CD4-positive, alpha-beta T cell (primary cell): Measurements from ENCODE around the gene CYP19A1. TPM values are rescaled to one million over a fixed set of nuclear protein-coding genes. Genes with fewer than 3 reads are reported as not detected.
A peak's percentile ranks its signal among the peaks of the same experiment; 100 is the strongest.

ENCODE experiments used
- ATAC-seq: fragments of 200-7000 bp; cut with Tn5 transposase; one replicate; pipeline ENCODE4 v1.10.0; 2022; ENCODE audit warnings: mild to moderate bottlenecking; ENCODE audit not compliant: poor library complexity
- CTCF ChIA-PET: fragments of 350-600 bp; sonication (Branson Sonifier 250); formaldehyde crosslinking; loops from one replicate; lab custom pipeline; 2021; ENCODE audit warnings: antibody characterized with exemption, inconsistent platforms; lab: Charles Lee
- POLR2A ChIA-PET: fragments of 350-600 bp; sonication (Branson Sonifier 250); formaldehyde crosslinking; loops from one replicate; lab custom pipeline; 2021; ENCODE audit warnings: antibody characterized with exemption, inconsistent platforms; lab: Charles Lee
- DNase-seq, 14 experiments: peaks; one replicate each; pipeline ENCODE4 v3.0.0-alpha.2; 2013 to 2020; ENCODE audit warnings: mixed read lengths in 2 of 14
- H3K27ac ChIP-seq, 2 donors: one replicate each; pipeline versions ENCODE4 v1.5.1 to v1.7.0; 2013; ENCODE audit warnings: low read length in 2 of 2, low read depth in 1 of 2, mild to moderate bottlenecking in 1 of 2
- H3K27me3 ChIP-seq, 2 experiments: 1 replicate in 1 of 2; 2 replicates in 1 of 2; pipeline versions ENCODE4 v1.6.1 to v1.7.0; 2013; ENCODE audit warnings: low read length in 2 of 2, control low read depth in 1 of 2, mild to moderate bottlenecking in 1 of 2, moderate library complexity in 1 of 2; ENCODE audit not compliant: insufficient read depth in 2 of 2, control insufficient read depth in 1 of 2
- H3K36me3 ChIP-seq: one replicate; pipeline ENCODE4 v1.6.1; 2013; ENCODE audit warnings: low read length, control low read depth; ENCODE audit not compliant: insufficient read depth
- H3K4me1 ChIP-seq: one replicate; pipeline ENCODE4 v1.6.1; 2013; ENCODE audit warnings: low read length, control low read depth; ENCODE audit not compliant: insufficient read depth
- H3K4me3 ChIP-seq: one replicate; pipeline ENCODE4 v1.5.1; 2013; ENCODE audit warnings: mild to moderate bottlenecking, low read length, moderate library complexity
- H3K9me3 ChIP-seq, 2 experiments: 1 replicate in 1 of 2; 2 replicates in 1 of 2; pipeline versions ENCODE4 v1.6.1 to v1.7.0; 2013; ENCODE audit warnings: low read length in 2 of 2, mild to moderate bottlenecking in 2 of 2, control low read depth in 1 of 2, moderate library complexity in 1 of 2; ENCODE audit not compliant: control insufficient read depth in 1 of 2, insufficient read depth in 1 of 2
- H3K27ac Mint-ChIP-seq: one replicate; pipeline ENCODE4 v1.8.0; 2020; ENCODE audit warnings: mixed read lengths
- H3K27me3 Mint-ChIP-seq: one replicate; pipeline ENCODE4 v1.8.0; 2021; ENCODE audit warnings: mixed read lengths
- H3K36me3 Mint-ChIP-seq: one replicate; pipeline ENCODE4 v1.8.0; 2021; ENCODE audit warnings: low read depth, mixed read lengths
- H3K4me1 Mint-ChIP-seq: one replicate; pipeline ENCODE4 v1.8.0; 2021; ENCODE audit warnings: low read depth, mixed read lengths
- H3K4me3 Mint-ChIP-seq: one replicate; pipeline ENCODE4 v1.8.0; 2020; ENCODE audit warnings: mild to moderate bottlenecking, mixed read lengths
- H3K9me3 Mint-ChIP-seq: one replicate; pipeline ENCODE4 v1.8.0; 2020; ENCODE audit warnings: mixed read lengths
- intact Hi-C, 2 experiments: fragments of 100-400 bp; cut with DNase I in 1 of 2; cut with micrococcal nuclease in 1 of 2; formaldehyde crosslinking; loops; one replicate each; pipeline versions ENCODE4 v1.15.1 to v1.9.0; 2023 to 2025; cut with DNase I, micrococcal nuclease
- total RNA-seq, 174 experiments: library from RNA in 2 of 174; stranded (reverse) in 2 of 174; gene quantifications; one replicate each; pipeline ENCODE4 v1.2.3 and lab custom pipeline; 2021 to 2026
- TF ChIP-seq, protein P1 (sequence below): fragments of 200-600 bp; IDR thresholded peaks from one replicate; pipeline ENCODE4 v1.8.0; 2022; ENCODE audit warnings: antibody characterized with exemption, mild to moderate bottlenecking

CYP19A1 gene
- total RNA-seq, 2 experiments from 2014 or later, result not detected

DNA sequence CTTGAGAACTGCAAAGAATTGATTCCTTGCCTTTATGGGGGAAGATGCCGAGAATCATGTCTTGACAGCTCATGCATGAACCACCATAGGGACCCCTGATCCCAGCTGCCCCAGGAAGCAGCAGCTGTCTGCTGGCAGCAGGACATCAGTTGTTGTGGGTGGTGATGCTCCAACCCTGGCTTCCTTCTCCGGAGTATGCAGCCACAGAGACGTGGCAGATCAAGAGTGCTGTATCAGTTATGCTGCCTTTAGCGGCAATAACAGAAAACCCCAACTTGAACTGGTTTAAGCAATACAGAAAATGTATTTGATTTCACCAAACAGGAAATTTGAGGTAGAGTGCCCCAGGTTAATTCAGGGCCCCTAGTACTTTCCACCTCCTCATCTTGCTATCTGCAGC lies 151.5 kb downstream of the CYP19A1 start:
- peaks cover 17% of the 10 kb centered on the region for H3K27me3 Mint-ChIP-seq

DNA sequence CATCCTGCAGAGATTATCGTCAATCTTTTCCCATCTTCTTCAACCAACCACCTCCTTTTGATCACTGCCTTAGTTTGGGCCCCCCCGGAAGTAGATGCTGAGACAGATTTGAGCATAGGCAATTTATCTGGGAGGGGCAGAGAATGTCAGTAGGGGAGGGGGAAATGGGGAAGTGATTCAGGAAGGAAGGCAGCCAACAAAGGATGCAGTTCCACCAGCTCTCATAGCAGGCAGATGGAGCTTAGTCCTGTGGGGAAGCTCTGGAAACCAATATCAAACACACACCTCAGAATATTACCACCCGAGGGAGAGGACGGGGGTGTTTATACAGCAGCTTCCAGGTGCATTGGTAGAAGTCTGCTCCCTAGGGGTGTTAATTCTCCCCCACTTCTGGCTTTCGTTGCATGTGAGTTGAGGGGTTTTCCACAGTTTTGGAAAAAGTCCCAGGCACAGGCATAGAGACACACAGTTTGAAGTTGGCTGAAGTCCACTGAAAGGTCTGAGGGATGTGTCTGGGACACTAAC lies 152.2 kb downstream of the CYP19A1 start:
- DNase-seq (peak in 1 of 14 experiments; percentile 12), ATAC-seq (no peak)
- TF ChIP-seq, protein P1, sequence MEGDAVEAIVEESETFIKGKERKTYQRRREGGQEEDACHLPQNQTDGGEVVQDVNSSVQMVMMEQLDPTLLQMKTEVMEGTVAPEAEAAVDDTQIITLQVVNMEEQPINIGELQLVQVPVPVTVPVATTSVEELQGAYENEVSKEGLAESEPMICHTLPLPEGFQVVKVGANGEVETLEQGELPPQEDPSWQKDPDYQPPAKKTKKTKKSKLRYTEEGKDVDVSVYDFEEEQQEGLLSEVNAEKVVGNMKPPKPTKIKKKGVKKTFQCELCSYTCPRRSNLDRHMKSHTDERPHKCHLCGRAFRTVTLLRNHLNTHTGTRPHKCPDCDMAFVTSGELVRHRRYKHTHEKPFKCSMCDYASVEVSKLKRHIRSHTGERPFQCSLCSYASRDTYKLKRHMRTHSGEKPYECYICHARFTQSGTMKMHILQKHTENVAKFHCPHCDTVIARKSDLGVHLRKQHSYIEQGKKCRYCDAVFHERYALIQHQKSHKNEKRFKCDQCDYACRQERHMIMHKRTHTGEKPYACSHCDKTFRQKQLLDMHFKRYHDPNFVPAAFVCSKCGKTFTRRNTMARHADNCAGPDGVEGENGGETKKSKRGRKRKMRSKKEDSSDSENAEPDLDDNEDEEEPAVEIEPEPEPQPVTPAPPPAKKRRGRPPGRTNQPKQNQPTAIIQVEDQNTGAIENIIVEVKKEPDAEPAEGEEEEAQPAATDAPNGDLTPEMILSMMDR, result no peak
- intact Hi-C loops, result no loop called here
- Histone ChIP-seq H3K4me3 (no peak overlapping the region), H3K27ac (no peak overlapping the region), H3K4me1 (no peaks in the 10 kb centered on the region), H3K36me3 (no peaks in the 10 kb centered on the region), H3K27me3 (no peaks in the 10 kb centered on the region), H3K9me3 (no peaks in the 10 kb centered on the region)
- H3K4me1 Mint-ChIP-seq, result no peaks in the 10 kb centered on the region
- ChIA-PET POLR2A (no interaction called here), CTCF (no interaction called here)
- no peaks in the 10 kb centered on the region for H3K9me3 Mint-ChIP-seq
- no peaks in the 10 kb centered on the region for H3K36me3 Mint-ChIP-seq
- H3K27ac Mint-ChIP-seq, result no peak overlapping the region
- H3K4me3 Mint-ChIP-seq, result no peak overlapping the region
- H3K27me3 Mint-ChIP-seq, result peaks cover 20% of the 10 kb centered on the region

More for the DNA sequence above, 151.5 kb downstream of the CYP19A1 start:
- no peaks in the 10 kb centered on the region for H3K4me1 ChIP-seq
- H3K4me3 Mint-ChIP-seq, result no peak overlapping the region
- no peaks in the 10 kb centered on the region for H3K36me3 Mint-ChIP-seq
- H3K9me3 Mint-ChIP-seq, result no peaks in the 10 kb centered on the region
- no peak overlapping the region for H3K4me3 ChIP-seq
- no peak overlapping the region for H3K27ac ChIP-seq
- DNase-seq, result no peak
- no peaks in the 10 kb centered on the region for H3K9me3 ChIP-seq
- ChIA-PET CTCF (no interaction called here), POLR2A (no interaction called here)
- H3K27ac Mint-ChIP-seq, result no peak overlapping the region
- ATAC-seq, result no peak
- no peaks in the 10 kb centered on the region for H3K4me1 Mint-ChIP-seq
- peaks cover 0 to 2% of the 10 kb centered on the region in 2 experiments for H3K27me3 ChIP-seq
- TF ChIP-seq, protein P1, result no peak
- intact Hi-C loops, result no loop called here
- no peaks in the 10 kb centered on the region for H3K36me3 ChIP-seq

DNA sequence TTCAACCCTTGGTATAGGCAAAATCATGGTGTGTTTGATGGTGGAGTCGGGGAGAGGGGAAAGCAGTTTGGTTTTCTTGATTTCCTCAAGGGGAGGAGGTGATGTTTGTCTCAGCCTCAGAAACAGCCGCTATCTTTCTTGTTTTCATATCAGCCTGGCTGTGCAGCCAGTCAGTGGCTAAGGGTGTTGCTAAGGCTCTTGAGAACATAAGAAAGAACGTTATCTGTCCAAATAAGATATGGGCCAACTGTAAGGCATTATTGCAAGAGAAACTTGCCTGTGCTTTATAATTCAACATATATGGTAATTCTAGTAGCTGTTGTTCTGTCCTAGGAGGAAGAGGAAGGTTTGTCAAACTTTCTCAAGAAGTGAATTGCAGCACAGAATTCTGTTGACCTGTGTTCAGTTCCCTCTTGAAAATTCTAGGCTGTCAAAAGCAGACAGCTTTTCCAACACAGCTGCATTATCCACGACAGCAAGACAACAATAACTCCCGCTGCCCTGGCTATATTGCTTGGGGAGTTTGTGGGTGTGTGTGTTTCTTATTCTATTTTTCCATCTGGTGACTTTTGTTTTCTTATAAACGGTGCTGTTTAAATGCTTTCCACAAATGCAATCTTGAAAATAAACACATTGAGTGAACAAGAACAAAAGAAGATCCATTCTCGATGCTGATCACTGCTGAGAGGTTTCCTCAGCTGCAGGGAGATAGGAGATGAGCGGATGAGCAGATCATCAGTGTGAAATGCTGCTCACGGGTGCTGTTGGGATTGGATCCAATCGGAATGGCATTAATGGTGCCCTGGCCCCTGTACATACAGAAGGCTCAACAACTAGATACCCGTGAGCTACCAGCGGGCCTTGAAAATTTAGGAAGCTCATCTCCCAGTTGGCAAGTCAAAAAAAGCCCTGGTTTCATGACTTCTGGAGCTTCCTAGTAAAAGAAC lies 152.9 kb downstream of the CYP19A1 start:
- H3K4me1 ChIP-seq, result no peaks in the 10 kb centered on the region
- H3K27me3 ChIP-seq, result no peaks in the 10 kb centered on the region
- Mint-ChIP-seq H3K4me3 (no peak overlapping the region), H3K36me3 (no peaks in the 10 kb centered on the region), H3K27me3 (peaks cover 20% of the 10 kb centered on the region), H3K9me3 (no peaks in the 10 kb centered on the region), H3K4me1 (no peaks in the 10 kb centered on the region), H3K27ac (no peak overlapping the region)
- intact Hi-C loops, result no loop called here
- H3K9me3 ChIP-seq, result no peaks in the 10 kb centered on the region
- POLR2A ChIA-PET, result no interaction called here
- no peaks in the 10 kb centered on the region for H3K36me3 ChIP-seq
- CTCF ChIA-PET, result no interaction called here
- H3K27ac ChIP-seq, result no peak overlapping the region
- no peak overlapping the region for H3K4me3 ChIP-seq
- TF ChIP-seq, protein P1, result no peak
- DNase-seq (no peak), ATAC-seq (no peak)
